Neural progenitor cell (in vitro differentiated cells): ENCODE data around the gene ARHGAP8. TPM values are rescaled to one million over a fixed set of nuclear protein-coding genes. Genes with fewer than 3 reads are reported as not detected.

ENCODE experiments used
- DNase-seq: peaks from one replicate; pipeline ENCODE4 v3.0.0-alpha.2; 2016; ENCODE audit warnings: low spot score
- H2AFZ ChIP-seq: fragments of 200-600 bp; sonication (generic); replicated peaks from 2 replicates; pipeline ENCODE4 v1.6.1; 2016; ENCODE audit warnings: antibody characterized with exemption
- H3F3A ChIP-seq: fragments of 200-600 bp; sonication (generic); 2 replicates; pipeline ENCODE4 v1.6.1; 2016; ENCODE audit warnings: antibody characterized with exemption, low read depth
- H3K27ac ChIP-seq: fragments of 200-600 bp; sonication (generic); 2 replicates; pipeline ENCODE4 v1.5.1; 2016; ENCODE audit warnings: mild to moderate bottlenecking
- H3K27me3 ChIP-seq: fragments of 200-600 bp; sonication (generic); 2 replicates; pipeline ENCODE4 v1.6.1; 2016; ENCODE audit warnings: mild to moderate bottlenecking, moderate library complexity
- H3K36me3 ChIP-seq: fragments of 200-600 bp; sonication (generic); 2 replicates; pipeline ENCODE4 v1.5.1; 2016
- H3K4me1 ChIP-seq: fragments of 200-600 bp; sonication (generic); 2 replicates; pipeline ENCODE4 v1.6.1; 2016; ENCODE audit warnings: mixed run types
- H3K4me2 ChIP-seq: fragments of 200-600 bp; sonication (generic); 2 replicates; pipeline ENCODE4 v1.6.1; 2016
- H3K4me3 ChIP-seq: fragments of 200-600 bp; sonication (generic); 2 replicates; pipeline ENCODE4 v1.5.1; 2016
- H3K79me2 ChIP-seq: fragments of 200-600 bp; sonication (generic); 2 replicates; pipeline ENCODE4 v1.6.1; 2016; ENCODE audit warnings: low read depth
- H3K9ac ChIP-seq: fragments of 200-600 bp; sonication (generic); 2 replicates; pipeline ENCODE4 v1.6.1; 2016
- H3K9me3 ChIP-seq: fragments of 200-600 bp; sonication (generic); 2 replicates; pipeline ENCODE4 v1.5.1; 2016; ENCODE audit warnings: low read depth
- H4K20me1 ChIP-seq: fragments of 200-600 bp; sonication (generic); 2 replicates; pipeline ENCODE4 v1.6.1; 2016; ENCODE audit warnings: low read depth
- H3K27ac Mint-ChIP-seq: 3 replicates; pipeline ENCODE4 v1.8.0; 2021; ENCODE audit warnings: mixed read lengths
- H3K27me3 Mint-ChIP-seq: 2 replicates; pipeline ENCODE4 v1.8.0; 2022; ENCODE audit warnings: low read depth, mild to moderate bottlenecking, inconsistent platforms, moderate library complexity, mixed read lengths; ENCODE audit not compliant: insufficient read depth
- H3K36me3 Mint-ChIP-seq: 3 replicates; pipeline ENCODE4 v1.8.0; 2021; ENCODE audit warnings: mixed read lengths
- H3K4me1 Mint-ChIP-seq: 3 replicates; pipeline ENCODE4 v1.8.0; 2021; ENCODE audit warnings: mixed read lengths
- H3K4me3 Mint-ChIP-seq: 3 replicates; pipeline ENCODE4 v1.8.0; 2021; ENCODE audit warnings: mild to moderate bottlenecking, moderate library complexity, mixed read lengths
- H3K9me3 Mint-ChIP-seq: 3 replicates; pipeline ENCODE4 v1.8.0; 2020; ENCODE audit warnings: mixed read lengths
- CTCF ChIP-seq: fragments of 200-600 bp; sonication (generic); IDR thresholded peaks from 2 replicates; pipeline ENCODE4 v1.5.1; 2017; ENCODE audit warnings: antibody characterized with exemption, mild to moderate bottlenecking
- EZH2 ChIP-seq: fragments of 200-600 bp; sonication (generic); IDR thresholded peaks from 2 replicates; pipeline ENCODE4 v1.6.1; 2017; ENCODE audit warnings: antibody characterized with exemption, mild to moderate bottlenecking, moderate library complexity
- EZH2phosphoT487 ChIP-seq: fragments of 200-600 bp; sonication (generic); IDR thresholded peaks from 2 replicates; pipeline ENCODE4 v1.6.1; 2017; ENCODE audit warnings: antibody characterized with exemption
- total RNA-seq: library from RNA; depleted of rRNA; stranded (reverse); fragments of >200 nt; gene quantifications from 2 replicates; pipeline ENCODE4 v1.2.3, GENCODE V29; 2015; ENCODE audit warnings: low replicate concordance

The ARHGAP8 gene
- total RNA-seq, 1 donor from 2014 or later: 3.0 TPM

- no peak overlapping the region for H3K9ac ChIP-seq
- Mint-ChIP-seq H3K36me3 (peaks cover 21% of the 10 kb centered on the region), H3K27ac (no peak overlapping the region), H3K4me3 (no peak overlapping the region), H3K9me3 (no peaks in the 10 kb centered on the region), H3K4me1 (no peaks in the 10 kb centered on the region), H3K27me3 (no peaks in the 10 kb centered on the region)
- TF ChIP-seq EZH2phosphoT487 (no peak), EZH2 (no peak), CTCF (no peak)
- no peak for DNase-seq
- no peaks in the 10 kb centered on the region for H3K27me3 ChIP-seq
- no peaks in the 10 kb centered on the region for H3F3A ChIP-seq
- no peaks in the 10 kb centered on the region for H3K79me2 ChIP-seq
- no peaks in the 10 kb centered on the region for H3K4me1 ChIP-seq
- no peak overlapping the region for H2AFZ ChIP-seq
- H3K4me2 ChIP-seq: no peak overlapping the region
- no peak overlapping the region for H3K4me3 ChIP-seq
- no peaks in the 10 kb centered on the region for H3K36me3 ChIP-seq
- H3K27ac ChIP-seq: no peak overlapping the region
- H3K9me3 ChIP-seq: no peaks in the 10 kb centered on the region
- peaks cover 4% of the 10 kb centered on the region for H4K20me1 ChIP-seq
Measured at GRCh38 chr22:44891293-44891747, 138.9 kb downstream of the ARHGAP8 start.

- H3K4me3 Mint-ChIP-seq: no peak overlapping the region
Measured at GRCh38 chr22:44891791-44892190, 139.4 kb downstream of the ARHGAP8 start.

GRCh38 chr22:44892243-44892642 is 139.9 kb downstream of the ARHGAP8 start:
- no peak overlapping the region for H3K27ac ChIP-seq
- Mint-ChIP-seq H3K4me3 (no peak overlapping the region), H3K27me3 (no peaks in the 10 kb centered on the region), H3K9me3 (no peaks in the 10 kb centered on the region), H3K4me1 (no peaks in the 10 kb centered on the region), H3K27ac (no peak overlapping the region), H3K36me3 (peaks cover 23% of the 10 kb centered on the region)
- H3K9ac ChIP-seq: no peak overlapping the region
- H3K9me3 ChIP-seq: no peaks in the 10 kb centered on the region
- no peak overlapping the region for H2AFZ ChIP-seq
- no peaks in the 10 kb centered on the region for H3F3A ChIP-seq
- H3K4me1 ChIP-seq: no peaks in the 10 kb centered on the region
- H3K4me2 ChIP-seq: no peak overlapping the region
- no peaks in the 10 kb centered on the region for H3K36me3 ChIP-seq
- H3K79me2 ChIP-seq: no peaks in the 10 kb centered on the region
- no peaks in the 10 kb centered on the region for H3K27me3 ChIP-seq
- DNase-seq: no peak
- TF ChIP-seq CTCF (no peak), EZH2phosphoT487 (no peak)
- no peak overlapping the region for H3K4me3 ChIP-seq
- peaks cover 4% of the 10 kb centered on the region for H4K20me1 ChIP-seq

More at GRCh38 chr22:44891791-44892190, 139.4 kb downstream of the ARHGAP8 start:
- H3K4me2 ChIP-seq: no peak overlapping the region
- no peaks in the 10 kb centered on the region for H3K4me1 ChIP-seq
- no peaks in the 10 kb centered on the region for H3K9me3 ChIP-seq
- H3K27me3 ChIP-seq: no peaks in the 10 kb centered on the region
- no peaks in the 10 kb centered on the region for H3K4me1 Mint-ChIP-seq
- H3K36me3 Mint-ChIP-seq: peaks cover 19% of the 10 kb centered on the region
- no peak overlapping the region for H3K9ac ChIP-seq
- no peaks in the 10 kb centered on the region for H3F3A ChIP-seq
- H4K20me1 ChIP-seq: peaks cover 4% of the 10 kb centered on the region
- no peaks in the 10 kb centered on the region for H3K27me3 Mint-ChIP-seq
- no peak overlapping the region for H3K27ac Mint-ChIP-seq
- H3K27ac ChIP-seq: no peak overlapping the region
- no peaks in the 10 kb centered on the region for H3K79me2 ChIP-seq
- no peaks in the 10 kb centered on the region for H3K9me3 Mint-ChIP-seq
- no peak overlapping the region for H3K4me3 ChIP-seq
- no peak overlapping the region for H2AFZ ChIP-seq
- H3K36me3 ChIP-seq: no peaks in the 10 kb centered on the region
- TF ChIP-seq EZH2phosphoT487 (no peak), EZH2 (no peak), CTCF (no peak)
- DNase-seq: no peak
